ENCODE results near the gene ANKRD63. TPM values are rescaled to one million over a fixed set of nuclear protein-coding genes. Genes with fewer than 3 reads are reported as not detected.

ANKRD63 gene
- total RNA-seq, 1 experiment from 2014 or later, result 0.46 TPM

DNA sequence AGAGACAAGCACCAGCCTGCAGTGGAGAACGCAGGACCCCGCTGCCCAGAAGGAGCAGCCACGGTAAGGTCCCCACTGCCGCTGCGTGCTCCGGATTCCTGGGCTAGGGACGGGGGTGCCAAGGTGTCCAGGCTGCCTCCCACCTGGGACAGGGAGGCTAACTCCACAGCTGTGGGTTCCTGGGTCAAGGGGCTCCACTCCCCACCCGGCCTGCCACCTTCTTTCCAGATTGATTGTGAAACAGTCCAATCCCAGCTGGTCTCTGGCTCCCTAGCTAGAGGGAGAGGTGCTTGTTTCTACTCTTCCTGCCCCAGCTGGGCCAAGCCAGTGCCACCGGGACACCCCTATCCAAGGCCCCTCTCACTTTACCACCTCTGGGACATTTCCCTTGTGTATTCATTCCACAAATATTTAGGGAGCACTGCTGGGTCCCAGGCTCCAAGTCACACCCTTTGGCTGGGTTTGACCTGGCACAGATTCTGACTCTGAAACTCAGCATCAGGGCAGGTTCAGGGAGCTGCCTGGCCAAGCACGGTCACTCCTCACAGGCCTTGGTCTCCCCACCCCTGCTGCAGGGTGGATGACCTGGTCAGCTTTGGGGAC lies 42.1 kb downstream of the ANKRD63 start:
- H3K36me3 Mint-ChIP-seq (ENCODE audit: insufficient read depth in 1 of 3, low read depth in 3 of 3), result peaks cover 0 to 2% (median 0%) of the 10 kb centered on the region in 3 experiments; a peak in 1 of 7 replicates

More for the DNA sequence above, 42.1 kb downstream of the ANKRD63 start:
- Histone ChIP-seq H3K79me1 (ENCODE audit: insufficient read depth, low read depth, low read length, poor library complexity, severe bottlenecking) (no peaks in the 10 kb centered on the region), H4K5ac (ENCODE audit: insufficient read length, low read depth, low read length) (no peak overlapping the region), H3K27me3 (ENCODE audit: insufficient read depth, low read length) (no peaks in the 10 kb centered on the region), H2BK20ac (ENCODE audit: low read depth, low read length, poor library complexity, severe bottlenecking) (no peak overlapping the region), H3K9me3 (ENCODE audit: control insufficient read depth, low read depth, low read length) (no peaks in the 10 kb centered on the region), H3K79me2 (ENCODE audit: insufficient read depth, low read length) (no peaks in the 10 kb centered on the region), H4K8ac (replicated peaks; ENCODE audit: insufficient read length, low read depth, low read length) (no peak overlapping the region), H4K91ac (ENCODE audit: insufficient read length, low read depth, low read length) (no peak overlapping the region), H2AK5ac (ENCODE audit: insufficient read length, low read length) (no peak overlapping the region), H2BK5ac (ENCODE audit: insufficient read length, low read length) (no peak overlapping the region), H2BK12ac (ENCODE audit: insufficient read length, low read depth, low read length) (no peak overlapping the region), H3K9ac (ENCODE audit: extremely low read depth, insufficient read length, low read length) (no peak overlapping the region), H4K20me1 (ENCODE audit: control insufficient read depth, insufficient read depth, insufficient read length) (no peaks in the 10 kb centered on the region), H3T11ph (ENCODE audit: low read length) (no peak overlapping the region), H2BK15ac (ENCODE audit: low read depth, low read length) (no peak overlapping the region), H3K56ac (ENCODE audit: insufficient read length, low read depth, low read length) (no peak overlapping the region), H3K18ac (ENCODE audit: insufficient read length, low read depth, low read length) (no peak overlapping the region), H3K23ac (ENCODE audit: insufficient read length, low read depth, low read length) (no peak overlapping the region), H3K4ac (ENCODE audit: low read depth, low read length) (no peak overlapping the region), H2AFZ (ENCODE audit: low read length) (no peak overlapping the region), H3K4me1 (ENCODE audit: insufficient read depth, low read length) (no peaks in the 10 kb centered on the region; the same call in 1 of the 2 replicates), H3K23me2 (ENCODE audit: insufficient read length, low read depth, low read length, poor library complexity, severe bottlenecking) (peaks cover 8% of the 10 kb centered on the region), H3K4me2 (ENCODE audit: insufficient read depth, insufficient read length, low read length) (no peak overlapping the region), H2BK120ac (ENCODE audit: low read depth, low read length, poor library complexity, severe bottlenecking) (no peak overlapping the region), H3K27ac (ENCODE audit: insufficient read length, low read depth, low read length) (no peak overlapping the region), H3K14ac (ENCODE audit: insufficient read depth, low read length) (no peak overlapping the region)
- Mint-ChIP-seq H3K9me3 (no peaks in the 10 kb centered on the region), H3K27ac (no peak overlapping the region), H3K4me3 (no peak overlapping the region), H3K27me3 (ENCODE audit: low read depth) (peaks cover 18% of the 10 kb centered on the region), H3K4me1 (peaks cover 28% of the 10 kb centered on the region in 2 experiments)
- no peak for DNase-seq
- TF ChIP-seq, protein P1, sequence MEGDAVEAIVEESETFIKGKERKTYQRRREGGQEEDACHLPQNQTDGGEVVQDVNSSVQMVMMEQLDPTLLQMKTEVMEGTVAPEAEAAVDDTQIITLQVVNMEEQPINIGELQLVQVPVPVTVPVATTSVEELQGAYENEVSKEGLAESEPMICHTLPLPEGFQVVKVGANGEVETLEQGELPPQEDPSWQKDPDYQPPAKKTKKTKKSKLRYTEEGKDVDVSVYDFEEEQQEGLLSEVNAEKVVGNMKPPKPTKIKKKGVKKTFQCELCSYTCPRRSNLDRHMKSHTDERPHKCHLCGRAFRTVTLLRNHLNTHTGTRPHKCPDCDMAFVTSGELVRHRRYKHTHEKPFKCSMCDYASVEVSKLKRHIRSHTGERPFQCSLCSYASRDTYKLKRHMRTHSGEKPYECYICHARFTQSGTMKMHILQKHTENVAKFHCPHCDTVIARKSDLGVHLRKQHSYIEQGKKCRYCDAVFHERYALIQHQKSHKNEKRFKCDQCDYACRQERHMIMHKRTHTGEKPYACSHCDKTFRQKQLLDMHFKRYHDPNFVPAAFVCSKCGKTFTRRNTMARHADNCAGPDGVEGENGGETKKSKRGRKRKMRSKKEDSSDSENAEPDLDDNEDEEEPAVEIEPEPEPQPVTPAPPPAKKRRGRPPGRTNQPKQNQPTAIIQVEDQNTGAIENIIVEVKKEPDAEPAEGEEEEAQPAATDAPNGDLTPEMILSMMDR (conservative IDR thresholded peaks at IDR 0.05), result no peak
- no CpG with 5 or more reads among the region's 10 CpGs for WGBS (ENCODE audit: extremely low coverage, insufficient read length, low lambda C conversion rate)
